Lung microvascular endothelial cell (primary cell): Measurements from ENCODE around the gene RNF213. TPM values are rescaled to one million over a fixed set of nuclear protein-coding genes. Genes with fewer than 3 reads are reported as not detected.

Source experiments
- DNase-seq, 2 donors: peaks; one replicate each; pipeline versions ENCODE4 v3.0.0 to v3.0.0-alpha.2; 2010; ENCODE audit warnings: low read depth in 2 of 2
- total RNA-seq: library from RNA; depleted of rRNA; stranded (reverse); fragments of >200 nt; gene quantifications from 2 replicates; pipeline ENCODE4 v1.2.1, GENCODE V29; 2014

RNF213 gene
- total RNA-seq, 1 donor from 2014 or later, result 84.5 TPM

GRCh38 chr17:80414508-80414802, 153.8 kb downstream of the RNF213 start:
- DNase-seq, result peak; percentile 23 to 46

GRCh38 chr17:80414803-80415625, 154.4 kb downstream of the RNF213 start, which contains the start of gene ENDOV:
Gene ENDOV, plus strand, starts transcription at chr17:80415167. Its CDS starts 28 bp downstream, at chr17:80415195.
- DNase-seq, result peak; percentile 94 to 97

- DNase-seq, result no peak
These were observed 155.0 kb downstream of the RNF213 start for GRCh38 chr17:80415626-80416137.

- DNase-seq, result no peak
These were observed 155.7 kb downstream of the RNF213 start for GRCh38 chr17:80416260-80416939.

- DNase-seq, result no peak
These were observed 156.3 kb downstream of the RNF213 start for GRCh38 chr17:80416940-80417293.

- DNase-seq, result no peak
These were observed 157.9 kb downstream of the RNF213 start for GRCh38 chr17:80418589-80418988.

- DNase-seq, result no peak
These were observed 158.6 kb downstream of the RNF213 start for GRCh38 chr17:80419255-80419654.

GRCh38 chr17:80421381-80422090, 160.9 kb downstream of the RNF213 start:
- no peak for DNase-seq

GRCh38 chr17:80422276-80422675, 161.6 kb downstream of the RNF213 start:
- DNase-seq, result no peak

GRCh38 chr17:80422981-80423380, 162.3 kb downstream of the RNF213 start:
- peak; percentile 17 to 69 for DNase-seq

- DNase-seq, result no peak
These were observed 163.0 kb downstream of the RNF213 start for GRCh38 chr17:80423536-80424225.

GRCh38 chr17:80424261-80424660, 163.6 kb downstream of the RNF213 start:
- DNase-seq, result no peak

- DNase-seq, result no peak
These were observed 164.5 kb downstream of the RNF213 start for GRCh38 chr17:80424878-80425765.

- DNase-seq, result no peak
These were observed 165.3 kb downstream of the RNF213 start for GRCh38 chr17:80425835-80426426.

GRCh38 chr17:80426671-80427326, 166.1 kb downstream of the RNF213 start:
- peak; percentile 64 to 76 for DNase-seq

GRCh38 chr17:80427366-80428282, 167.0 kb downstream of the RNF213 start:
- DNase-seq, result no peak

- DNase-seq, result no peak
These were observed 167.7 kb downstream of the RNF213 start for GRCh38 chr17:80428363-80428762.

GRCh38 chr17:80428796-80429195, 168.1 kb downstream of the RNF213 start:
- no peak for DNase-seq
